CD4-positive, alpha-beta memory T cell (primary cell): Measurements from ENCODE around the gene OR2A12. TPM values are rescaled to one million over a fixed set of nuclear protein-coding genes. Genes with fewer than 3 reads are reported as not detected.

Experiments
- CTCF ChIA-PET: fragments of 350-600 bp; sonication (Branson Sonifier 250); formaldehyde crosslinking; loops from one replicate; lab custom pipeline; 2021; ENCODE audit warnings: inconsistent platforms; ENCODE audit not compliant: partially characterized antibody; lab: Charles Lee
- POLR2A ChIA-PET: fragments of 350-600 bp; sonication (Branson Sonifier 250); formaldehyde crosslinking; loops from one replicate; lab custom pipeline; 2021; ENCODE audit not compliant: partially characterized antibody; lab: Charles Lee
- DNase-seq, 5 donors: peaks; one replicate each; pipeline versions ENCODE4 v3.0.0 to v3.0.0-alpha.2; 2020 to 2022; ENCODE audit warnings: mixed read lengths in 1 of 5
- H3K27ac ChIP-seq: one replicate; pipeline ENCODE4 v1.7.0; 2013; ENCODE audit warnings: low read depth, low read length
- H3K27me3 ChIP-seq: 2 replicates; pipeline ENCODE4 v1.7.0; 2013; ENCODE audit warnings: mild to moderate bottlenecking, low read length, moderate library complexity; ENCODE audit not compliant: insufficient read depth
- H3K36me3 ChIP-seq: 2 replicates; pipeline ENCODE4 v1.7.0; 2013; ENCODE audit warnings: mild to moderate bottlenecking, low read length, moderate library complexity; ENCODE audit not compliant: insufficient read depth
- H3K4me1 ChIP-seq: 2 replicates; pipeline ENCODE4 v1.7.0; 2013; ENCODE audit warnings: mild to moderate bottlenecking, low read length, moderate library complexity; ENCODE audit not compliant: insufficient read depth
- H3K4me3 ChIP-seq, 2 donors: one replicate each; pipeline ENCODE4 v1.7.0; 2013; ENCODE audit warnings: low read length in 2 of 2, mild to moderate bottlenecking in 1 of 2
- H3K9me3 ChIP-seq, 2 donors: one replicate each; pipeline ENCODE4 v1.7.0; 2013; ENCODE audit warnings: low read length in 2 of 2, control low read depth in 1 of 2; ENCODE audit not compliant: control insufficient read depth in 1 of 2
- H3K27ac Mint-ChIP-seq, 7 donors: one replicate each; pipeline ENCODE4 v1.8.0; 2020 to 2021; ENCODE audit warnings: mixed read lengths in 7 of 7, mild to moderate bottlenecking in 6 of 7, inconsistent platforms in 3 of 7, moderate library complexity in 3 of 7
- H3K27me3 Mint-ChIP-seq, 2 donors: one replicate each; pipeline ENCODE4 v1.8.0; 2020 to 2021; ENCODE audit warnings: mixed read lengths in 2 of 2
- H3K36me3 Mint-ChIP-seq, 2 donors: one replicate each; pipeline ENCODE4 v1.8.0; 2020 to 2021; ENCODE audit warnings: mixed read lengths in 2 of 2, inconsistent platforms in 1 of 2, mild to moderate bottlenecking in 1 of 2
- H3K4me1 Mint-ChIP-seq, 4 donors: one replicate each; pipeline ENCODE4 v1.8.0; 2020 to 2021; ENCODE audit warnings: mixed read lengths in 4 of 4, mild to moderate bottlenecking in 1 of 4
- H3K4me3 Mint-ChIP-seq, 8 donors: one replicate each; pipeline ENCODE4 v1.8.0; 2020 to 2021; ENCODE audit warnings: mixed read lengths in 8 of 8, mild to moderate bottlenecking in 7 of 8, moderate library complexity in 6 of 8, inconsistent platforms in 3 of 8
- H3K9me3 Mint-ChIP-seq, 8 donors: one replicate each; pipeline ENCODE4 v1.8.0; 2020 to 2021; ENCODE audit warnings: mixed read lengths in 8 of 8, mild to moderate bottlenecking in 5 of 8, inconsistent platforms in 3 of 8, moderate library complexity in 1 of 8
- intact Hi-C: fragments of 100-400 bp; cut with micrococcal nuclease; formaldehyde crosslinking; loops from one replicate; pipeline ENCODE4 v1.15.1; 2023
- polyA plus RNA-seq, 2 donors: library from polyadenylated mRNA; unstranded; fragments of 300-500 nt; fragmentation: Illumina TruSeq; gene quantifications; one replicate each; pipeline ENCODE4 v1.2.3, GENCODE V29; 2021
- total RNA-seq, 2 experiments: library from RNA; stranded (reverse); gene quantifications; one replicate each; pipeline ENCODE4 v1.2.3, GENCODE V29; 2021

Gene OR2A12
- total and polyA plus RNA-seq, 4 experiments from 2014 or later, result not detected

GRCh38 chr7:144133307-144133706 lies 47.2 kb downstream of the OR2A12 start:
- no peaks in the 10 kb centered on the region for H3K4me1 Mint-ChIP-seq
- Histone ChIP-seq H3K36me3 (no peaks in the 10 kb centered on the region), H3K27me3 (no peaks in the 10 kb centered on the region), H3K4me3 (no peak overlapping the region), H3K9me3 (no peaks in the 10 kb centered on the region), H3K27ac (no peak overlapping the region), H3K4me1 (no peaks in the 10 kb centered on the region)
- DNase-seq, result no peak
- no peaks in the 10 kb centered on the region for H3K27me3 Mint-ChIP-seq
- no peak overlapping the region for H3K27ac Mint-ChIP-seq
- no peaks in the 10 kb centered on the region for H3K9me3 Mint-ChIP-seq
- intact Hi-C loops, result no loop called here
- H3K36me3 Mint-ChIP-seq, result no peaks in the 10 kb centered on the region
- POLR2A ChIA-PET, result no interaction called here
- H3K4me3 Mint-ChIP-seq, result no peak overlapping the region
- CTCF ChIA-PET, result no interaction called here

DNA sequence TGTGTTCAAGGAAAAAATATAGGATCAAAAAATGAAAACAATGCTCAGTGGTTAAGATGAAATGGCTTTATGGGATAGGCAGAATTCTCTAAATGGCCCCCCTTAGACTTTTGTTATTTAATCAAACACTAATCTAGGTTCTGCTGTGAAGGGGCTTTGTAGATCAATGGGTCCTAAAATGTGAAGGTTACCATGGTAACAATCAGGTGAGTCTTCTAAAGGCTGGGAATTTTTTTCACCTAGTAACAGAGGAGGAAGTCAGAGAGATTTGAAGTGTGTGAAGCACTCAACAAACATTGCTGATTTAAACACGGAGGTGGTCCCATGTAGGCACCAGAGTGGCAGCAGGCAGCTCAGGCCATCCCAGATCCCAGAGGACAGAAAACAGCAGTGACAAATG lies 48.0 kb downstream of the OR2A12 start:
- Mint-ChIP-seq H3K36me3 (no peaks in the 10 kb centered on the region), H3K9me3 (no peaks in the 10 kb centered on the region), H3K4me3 (no peak overlapping the region), H3K27ac (no peak overlapping the region), H3K27me3 (no peaks in the 10 kb centered on the region), H3K4me1 (no peaks in the 10 kb centered on the region)
- Histone ChIP-seq H3K36me3 (no peaks in the 10 kb centered on the region), H3K9me3 (no peaks in the 10 kb centered on the region), H3K27ac (no peak overlapping the region), H3K27me3 (no peaks in the 10 kb centered on the region), H3K4me3 (no peak overlapping the region), H3K4me1 (no peaks in the 10 kb centered on the region)
- ChIA-PET CTCF (interaction anchor here (1.2 kb wide), 1 partner anchor 41 kb away, joined by 4 read pairs; no protein-coding TSS in a partner anchor), POLR2A (no interaction called here)
- DNase-seq, result no peak
- intact Hi-C loops, result no loop called here

GRCh38 chr7:144137501-144137900 lies 51.4 kb downstream of the OR2A12 start:
- H3K4me1 Mint-ChIP-seq, result no peaks in the 10 kb centered on the region
- ChIA-PET POLR2A (no interaction called here), CTCF (no interaction called here)
- H3K27me3 Mint-ChIP-seq, result no peaks in the 10 kb centered on the region
- Histone ChIP-seq H3K4me3 (no peak overlapping the region), H3K27ac (no peak overlapping the region), H3K36me3 (no peaks in the 10 kb centered on the region), H3K9me3 (no peaks in the 10 kb centered on the region), H3K27me3 (no peaks in the 10 kb centered on the region), H3K4me1 (no peaks in the 10 kb centered on the region)
- no peaks in the 10 kb centered on the region for H3K36me3 Mint-ChIP-seq
- DNase-seq, result no peak
- no peak overlapping the region for H3K27ac Mint-ChIP-seq
- intact Hi-C loops, result no loop called here
- H3K4me3 Mint-ChIP-seq, result no peak overlapping the region
- H3K9me3 Mint-ChIP-seq, result no peaks in the 10 kb centered on the region

GRCh38 chr7:144142187-144142586 lies 56.1 kb downstream of the OR2A12 start:
- DNase-seq, result no peak
- Histone ChIP-seq H3K9me3 (no peaks in the 10 kb centered on the region), H3K4me1 (no peaks in the 10 kb centered on the region), H3K4me3 (no peak overlapping the region), H3K27me3 (no peaks in the 10 kb centered on the region), H3K36me3 (no peaks in the 10 kb centered on the region), H3K27ac (no peak overlapping the region)
- H3K27ac Mint-ChIP-seq, result no peak overlapping the region
- no peak overlapping the region for H3K4me3 Mint-ChIP-seq
- ChIA-PET POLR2A (no interaction called here), CTCF (no interaction called here)
- intact Hi-C loops, result no loop called here
- H3K9me3 Mint-ChIP-seq, result peaks cover 0 to 17% (median 6%) of the 10 kb centered on the region in 8 donors
- H3K27me3 Mint-ChIP-seq, result peaks cover 1 to 3% of the 10 kb centered on the region in 2 donors
- H3K4me1 Mint-ChIP-seq, result no peaks in the 10 kb centered on the region
- H3K36me3 Mint-ChIP-seq, result peaks cover 0 to 3% of the 10 kb centered on the region in 2 donors

GRCh38 chr7:144144426-144144825 lies 58.3 kb downstream of the OR2A12 start:
- H3K27ac ChIP-seq, result no peak overlapping the region
- no peaks in the 10 kb centered on the region for H3K36me3 ChIP-seq
- H3K4me3 ChIP-seq, result no peak overlapping the region
- CTCF ChIA-PET, result no interaction called here
- H3K27me3 Mint-ChIP-seq, result peaks cover 4 to 5% of the 10 kb centered on the region in 2 donors
- H3K9me3 Mint-ChIP-seq, result peaks cover 6 to 39% (median 20%) of the 10 kb centered on the region in 8 donors
- no peaks in the 10 kb centered on the region for H3K9me3 ChIP-seq
- H3K27ac Mint-ChIP-seq, result no peak overlapping the region
- H3K4me1 ChIP-seq, result no peaks in the 10 kb centered on the region
- intact Hi-C loops, result no loop called here
- POLR2A ChIA-PET, result no interaction called here
- peaks cover 10 to 13% of the 10 kb centered on the region in 2 donors for H3K36me3 Mint-ChIP-seq
- H3K4me3 Mint-ChIP-seq, result no peak overlapping the region
- H3K4me1 Mint-ChIP-seq, result no peaks in the 10 kb centered on the region
- no peak for DNase-seq
- H3K27me3 ChIP-seq, result no peaks in the 10 kb centered on the region

GRCh38 chr7:144148224-144148827 lies 62.2 kb downstream of the OR2A12 start:
- H3K27ac Mint-ChIP-seq, result no peak overlapping the region
- no peaks in the 10 kb centered on the region for H3K9me3 ChIP-seq
- intact Hi-C loops, result no loop called here
- ChIA-PET CTCF (no interaction called here), POLR2A (no interaction called here)
- H3K4me1 ChIP-seq, result no peaks in the 10 kb centered on the region
- peaks cover 10 to 13% of the 10 kb centered on the region in 2 donors for H3K36me3 Mint-ChIP-seq
- peaks cover 5 to 15% of the 10 kb centered on the region in 2 donors for H3K27me3 Mint-ChIP-seq
- H3K4me3 Mint-ChIP-seq, result no peak overlapping the region
- no peak overlapping the region for H3K4me3 ChIP-seq
- peaks cover 6 to 57% (median 36%) of the 10 kb centered on the region in 8 donors for H3K9me3 Mint-ChIP-seq
- no peak for DNase-seq
- H3K4me1 Mint-ChIP-seq, result no peaks in the 10 kb centered on the region
- no peaks in the 10 kb centered on the region for H3K27me3 ChIP-seq
- H3K36me3 ChIP-seq, result no peaks in the 10 kb centered on the region
- no peak overlapping the region for H3K27ac ChIP-seq
